Motor neuron (in vitro differentiated cells): ENCODE data around the gene CACYBP. TPM values are rescaled to one million over a fixed set of nuclear protein-coding genes. Genes with fewer than 3 reads are reported as not detected.

Experiments used
- ATAC-seq, 8 experiments: fragments of 200-7000 bp; cut with Tn5 transposase; replicated peaks in 6 of 8; 2 replicates each; pipeline ENCODE4 v1.8.0; 2021; ENCODE audit warnings: mild to moderate bottlenecking in 8 of 8, moderate library complexity in 8 of 8
- H3K27ac ChIP-seq, 2 donors: fragments of 250-450 bp; sonication (Bioruptor Pico); 2 replicates each; pipeline ENCODE4 v1.9.0; 2021; ENCODE audit warnings: antibody characterized with exemption in 2 of 2, mild to moderate bottlenecking in 2 of 2, moderate library complexity in 1 of 2
- H3K4me1 ChIP-seq, 2 donors: fragments of 250-450 bp; sonication (Bioruptor Pico); replicated peaks in 1 of 2; 2 replicates each; pipeline ENCODE4 v1.6.1; 2021; ENCODE audit warnings: antibody characterized with exemption in 2 of 2, mild to moderate bottlenecking in 2 of 2, moderate library complexity in 1 of 2
- H3K4me3 ChIP-seq, 5 donors: fragments of 250-450 bp; sonication (Bioruptor Pico); 2 replicates each; pipeline ENCODE4 v1.9.0; 2021; ENCODE audit warnings: antibody characterized with exemption in 5 of 5, mild to moderate bottlenecking in 5 of 5, moderate library complexity in 4 of 5
- WGBS, 10 experiments: fragments of 450-650 bp; shearing (Covaris generic); methylation state at CpG; one replicate each; pipeline ENCODE4 v1.0.0; 2022; 5-methylcytosine and 5-hydroxymethylcytosine counted together
- in situ Hi-C, 9 experiments: fragments of 400-800 bp; cut with MboI; loops; one replicate each; pipeline ENCODE4 v1.15.0; 2021; ENCODE audit warnings: low sequenced_read_pairs in 9 of 9, low pct_unique_long_range_greater_than_20kb in 2 of 9; ENCODE audit not compliant: unreplicated experiment in 9 of 9
- total RNA-seq, 8 experiments: library from RNA; unstranded; fragments of 300-600 nt; gene quantifications; 2 replicates each; pipeline versions ENCODE4 v1.2.3 to v1.2.4, GENCODE V29; 2022

The CACYBP gene
- total RNA-seq, 8 experiments from 2014 or later = 82.5 to 174 (median 128) TPM

DNA sequence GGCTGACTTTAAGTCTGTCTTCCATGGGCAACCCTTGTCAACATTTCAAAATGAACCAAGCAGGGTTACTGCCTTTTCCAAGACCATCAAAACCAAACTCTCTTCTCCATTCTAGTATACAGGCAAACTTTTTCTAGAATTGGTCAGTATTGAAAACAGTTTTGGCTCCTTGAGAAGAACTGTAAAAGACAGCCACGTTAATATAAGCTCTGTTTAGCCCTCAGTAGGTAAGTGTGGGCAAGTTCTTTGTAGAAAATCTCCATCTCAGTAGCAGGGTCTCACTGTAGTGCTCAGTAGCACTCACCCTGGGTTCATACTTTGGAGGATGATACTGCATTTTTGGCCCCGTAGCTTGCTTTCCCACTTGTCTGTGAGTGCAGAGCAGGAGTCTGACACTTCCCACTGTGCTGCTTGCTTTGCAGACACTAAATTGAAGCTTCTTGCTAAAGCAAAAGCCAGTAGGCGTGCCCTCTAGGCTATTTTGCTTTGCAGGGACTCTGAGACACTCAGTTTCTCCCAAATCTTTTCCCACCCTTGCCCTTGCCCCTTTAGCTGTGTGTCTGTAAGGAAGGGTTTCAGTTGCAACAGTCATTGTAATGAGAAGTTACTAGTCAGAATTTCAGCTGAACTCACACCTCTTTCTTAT, 34.3 kb upstream of the CACYBP start:
- in situ Hi-C loops = no loop called here
- no peak overlapping the region for H3K4me3 ChIP-seq
- peak in 4 of 8 experiments; percentile 9 to 22 (median 18) for ATAC-seq
- 8 to 86% (median 70%) methylated on average over 1 to 3 of the region's 3 CpGs; no CpG with 5 or more reads in 1 of the 10 experiments for WGBS, 10 experiments
- no peaks in the 10 kb centered on the region for H3K4me1 ChIP-seq
- H3K27ac ChIP-seq = no peak overlapping the region

DNA sequence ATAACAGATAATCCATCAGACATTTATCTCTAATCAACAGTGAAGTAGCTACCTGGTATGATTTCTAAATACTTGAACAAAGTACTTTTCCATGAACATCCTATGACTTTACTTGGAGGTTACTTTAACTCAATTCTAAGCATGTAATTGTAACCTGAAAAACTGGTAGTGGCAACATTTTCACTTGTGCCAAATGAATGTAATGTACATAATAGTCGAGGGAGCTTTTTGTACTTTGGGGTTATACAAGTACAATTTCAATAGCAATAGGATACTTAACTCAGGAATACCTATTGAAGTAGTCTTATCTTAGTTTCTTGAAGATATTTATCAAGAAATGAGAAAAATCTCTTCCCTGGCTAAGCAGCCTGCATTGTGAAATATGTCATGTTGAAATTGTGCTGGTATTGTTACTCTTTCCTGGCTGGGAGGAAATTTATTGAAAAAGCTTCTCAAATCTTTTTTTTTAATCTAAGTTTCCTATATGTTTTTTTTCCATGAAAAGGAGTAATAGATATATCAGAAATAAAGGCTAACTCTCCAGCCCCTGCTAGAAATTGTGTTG, 33.7 kb upstream of the CACYBP start:
- Histone ChIP-seq H3K4me3 (no peak overlapping the region), H3K4me1 (no peaks in the 10 kb centered on the region), H3K27ac (no peak overlapping the region)
- ATAC-seq = no peak
- in situ Hi-C loops = no loop called here
- WGBS, 10 experiments = 0 to 100% (median 90%) methylated on average over 1 of the region's 1 CpG; no CpG with 5 or more reads in 1 of the 10 experiments

DNA sequence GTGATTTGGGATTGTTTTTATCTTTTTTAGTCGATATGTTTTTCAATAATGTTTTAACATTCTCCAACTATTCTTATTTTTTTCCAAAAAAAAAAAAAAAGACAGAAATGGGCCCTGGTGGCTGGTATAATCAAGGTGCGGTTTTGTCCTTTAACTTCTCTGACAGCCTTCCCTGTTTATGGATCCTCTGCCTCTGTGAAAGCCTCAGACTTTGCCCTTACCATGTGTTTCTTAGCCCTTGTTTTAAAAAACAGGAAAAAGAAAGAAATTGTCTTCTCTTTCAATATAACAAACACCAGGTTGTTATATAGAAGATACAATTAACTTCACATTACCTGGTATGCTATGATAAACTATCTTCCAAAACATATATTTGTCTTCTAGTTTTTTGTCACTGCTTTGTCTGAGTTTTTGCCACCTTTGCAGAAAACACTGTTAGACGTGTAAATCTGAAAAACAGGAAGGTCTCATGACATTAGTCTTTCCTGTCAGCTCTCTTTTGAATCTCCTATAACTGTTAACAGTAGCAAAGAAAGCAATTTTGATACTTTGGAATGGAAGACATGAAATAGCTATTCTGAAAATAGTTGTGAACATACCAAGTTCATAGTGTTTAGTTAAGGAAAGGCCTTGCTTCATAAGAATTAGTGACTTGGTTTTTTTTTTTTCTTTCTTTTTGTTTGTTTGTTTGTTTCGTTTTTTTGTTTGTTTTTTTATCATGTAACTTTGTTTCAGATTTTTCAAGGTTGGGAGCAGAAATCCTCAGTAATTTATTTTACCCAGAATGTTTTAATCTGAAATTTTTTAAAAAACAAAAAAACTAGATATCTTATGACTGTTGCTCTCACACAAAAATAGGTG, 31.7 kb upstream of the CACYBP start:
- H3K4me1 ChIP-seq = no peaks in the 10 kb centered on the region
- ATAC-seq = no peak
- H3K27ac ChIP-seq = no peak overlapping the region
- in situ Hi-C loops = no loop called here
- no peak overlapping the region for H3K4me3 ChIP-seq
- WGBS, 10 experiments = 55 to 85% (median 73%) methylated on average over 3 to 4 of the region's 4 CpGs

DNA sequence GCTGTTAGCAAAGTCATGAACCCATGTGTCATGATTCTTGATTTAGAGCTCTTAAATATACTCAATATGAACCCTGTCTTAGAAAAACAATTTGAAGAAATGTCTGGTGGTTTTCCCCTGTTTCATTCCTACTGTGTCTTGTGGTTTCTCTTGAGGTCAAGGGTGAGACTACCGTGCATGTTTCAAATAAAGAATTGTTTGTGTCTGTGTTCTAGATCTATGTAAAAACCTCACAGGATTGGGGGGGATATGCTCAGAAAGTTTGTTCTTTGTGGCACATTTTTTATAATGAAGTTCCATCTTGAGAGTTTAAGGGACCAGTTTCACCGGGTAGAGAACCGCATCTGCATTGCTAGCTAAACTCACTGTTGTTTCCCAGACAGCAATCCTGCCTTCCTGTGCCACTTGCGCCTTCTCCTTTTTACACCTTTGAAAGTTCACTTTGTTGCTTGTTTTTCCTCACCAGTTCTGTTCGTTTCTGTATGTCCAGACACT, 30.9 kb upstream of the CACYBP start:
- 67 to 100% (median 80%) methylated on average over 2 to 5 of the region's 5 CpGs; no CpG with 5 or more reads in 1 of the 10 experiments for WGBS, 10 experiments
- Histone ChIP-seq H3K27ac (no peak overlapping the region), H3K4me3 (no peak overlapping the region), H3K4me1 (no peaks in the 10 kb centered on the region)
- no peak for ATAC-seq
- in situ Hi-C loops = no loop called here

DNA sequence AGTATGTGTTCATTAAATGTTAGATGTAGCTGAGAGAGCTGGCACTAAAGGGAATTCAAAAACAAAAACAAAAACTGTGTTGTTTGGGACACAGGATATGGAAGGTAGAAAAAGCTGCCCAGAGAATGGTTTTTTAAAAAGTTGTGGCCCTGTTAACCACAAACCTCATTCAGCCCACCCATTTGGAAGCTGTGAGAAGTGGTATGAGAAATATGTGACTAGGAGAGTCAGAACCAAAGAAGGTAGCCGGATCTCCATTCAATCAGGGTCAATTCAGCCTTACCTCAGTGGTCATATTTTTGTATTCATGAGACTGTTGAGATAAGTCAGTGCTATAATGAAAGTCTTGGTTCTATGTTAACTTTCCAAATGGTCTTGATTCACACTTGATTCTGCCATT, 29.8 kb upstream of the CACYBP start:
- in situ Hi-C loops = no loop called here
- WGBS, 10 experiments = 75 to 100% (median 100%) methylated on average over 1 of the region's 1 CpG; no CpG with 5 or more reads in 1 of the 10 experiments
- no peak overlapping the region for H3K27ac ChIP-seq

DNA sequence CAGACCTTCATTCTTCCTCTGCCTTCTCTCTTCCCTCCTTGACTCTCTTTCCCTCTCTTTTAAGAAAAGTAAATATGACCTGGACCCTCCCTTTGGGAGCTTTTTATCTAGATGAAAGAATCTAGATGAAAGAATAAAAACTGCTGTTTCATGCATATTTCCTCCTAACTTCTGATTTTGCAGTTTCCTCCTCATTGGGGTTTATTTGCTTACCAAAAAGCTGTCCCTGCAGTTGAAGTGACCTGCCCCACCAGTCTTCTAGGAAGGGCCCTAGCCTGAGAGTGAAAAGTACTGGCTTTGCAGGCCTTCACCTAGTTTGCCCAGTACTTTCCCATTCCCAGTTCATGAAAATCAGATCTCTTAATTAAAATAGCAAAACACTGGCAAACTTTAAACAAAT, 28.3 kb upstream of the CACYBP start:
- Histone ChIP-seq H3K27ac (no peak overlapping the region), H3K4me1 (no peaks in the 10 kb centered on the region), H3K4me3 (no peak overlapping the region)
- no peak for ATAC-seq
- in situ Hi-C loops = no loop called here

More for the DNA sequence above, 29.8 kb upstream of the CACYBP start:
- no peak for ATAC-seq
- Histone ChIP-seq H3K4me3 (no peak overlapping the region), H3K4me1 (no peaks in the 10 kb centered on the region)

DNA sequence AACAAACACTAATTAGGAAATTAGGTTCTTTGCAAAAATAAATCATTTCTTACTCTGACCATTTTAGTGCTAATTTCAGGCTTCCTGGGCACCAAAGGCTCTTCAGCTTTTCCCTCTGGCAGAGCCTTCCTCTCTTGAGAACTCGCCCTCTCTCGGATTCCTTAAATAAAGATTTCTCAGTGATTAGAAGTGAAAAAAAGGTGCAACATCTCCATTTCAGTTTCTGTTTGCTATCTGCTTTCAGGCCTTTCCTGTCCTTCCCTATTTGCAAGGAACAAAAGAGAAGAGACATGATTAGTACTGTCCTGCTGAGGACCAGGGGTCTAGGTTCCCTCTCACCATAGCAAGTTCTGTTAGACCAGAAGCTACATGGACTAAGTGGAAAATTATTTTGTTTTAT, 27.8 kb upstream of the CACYBP start:
- H3K27ac ChIP-seq = no peak overlapping the region
- ATAC-seq = no peak

DNA sequence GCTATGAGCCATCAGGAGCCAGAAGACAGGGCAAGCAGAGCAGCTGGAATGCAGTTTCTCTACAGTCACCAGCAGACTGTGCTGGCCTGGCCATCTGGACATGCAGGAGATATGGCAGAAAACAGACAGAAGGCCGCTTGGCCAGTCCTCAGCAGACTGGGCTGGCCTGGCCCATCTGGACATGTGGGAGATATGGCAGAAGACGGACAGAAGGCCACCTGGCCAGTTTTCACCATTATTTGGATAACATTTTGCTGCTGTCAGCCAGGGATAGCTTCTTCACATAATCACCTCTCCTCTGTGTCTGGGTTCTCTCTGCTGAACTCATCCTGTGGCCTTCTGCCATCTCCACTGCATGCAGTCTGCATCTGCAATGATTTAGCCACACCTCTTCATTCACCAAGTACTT, 25.0 kb upstream of the CACYBP start:
- WGBS, 10 experiments = 40 to 100% (median 93%) methylated on average over 1 to 2 of the region's 2 CpGs; no CpG with 5 or more reads in 4 of the 10 experiments

More for the DNA sequence above, 27.8 kb upstream of the CACYBP start:
- WGBS, 10 experiments = 75 to 100% (median 96%) methylated on average over 2 of the region's 2 CpGs; no CpG with 5 or more reads in 2 of the 10 experiments
- in situ Hi-C loops = no loop called here
- no peak overlapping the region for H3K4me3 ChIP-seq
- H3K4me1 ChIP-seq = no peaks in the 10 kb centered on the region

DNA sequence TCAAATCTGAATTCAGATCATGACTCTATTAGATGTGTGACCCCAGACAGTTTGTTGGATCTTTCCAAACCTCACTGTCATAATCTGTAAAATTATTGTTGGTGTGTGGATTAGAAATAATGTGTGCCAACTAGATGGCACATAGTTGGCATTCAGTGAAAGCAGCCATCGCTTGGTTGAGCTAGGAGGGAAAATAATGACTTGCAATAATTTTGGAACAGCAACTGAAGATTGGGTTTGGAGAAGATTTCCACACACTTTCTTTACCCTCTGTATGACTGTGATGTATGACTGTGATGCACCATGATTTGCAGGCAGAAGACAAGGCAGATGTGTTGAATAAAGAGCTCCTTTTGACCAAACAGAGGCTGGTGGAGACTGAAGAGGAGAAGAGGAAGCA, 24.0 kb upstream of the CACYBP start:
- ATAC-seq = no peak
- Histone ChIP-seq H3K4me3 (no peak overlapping the region), H3K4me1 (no peaks in the 10 kb centered on the region), H3K27ac (no peak overlapping the region)
- in situ Hi-C loops = loop anchor here (25.0 kb wide), 5 partner anchors 88 to 713 kb away; no protein-coding TSS in a partner anchor
- WGBS, 10 experiments = 94 to 100% (median 100%) methylated on average over 1 of the region's 1 CpG; no CpG with 5 or more reads in 4 of the 10 experiments

More for the DNA sequence above, 25.0 kb upstream of the CACYBP start:
- no peaks in the 10 kb centered on the region for H3K4me1 ChIP-seq
- no peak overlapping the region for H3K27ac ChIP-seq
- H3K4me3 ChIP-seq = no peak overlapping the region
- in situ Hi-C loops = loop anchor here (25.0 kb wide), 5 partner anchors 87 to 712 kb away; no protein-coding TSS in a partner anchor
- ATAC-seq = peak in 2 of 8 experiments; percentile 61 to 85

DNA sequence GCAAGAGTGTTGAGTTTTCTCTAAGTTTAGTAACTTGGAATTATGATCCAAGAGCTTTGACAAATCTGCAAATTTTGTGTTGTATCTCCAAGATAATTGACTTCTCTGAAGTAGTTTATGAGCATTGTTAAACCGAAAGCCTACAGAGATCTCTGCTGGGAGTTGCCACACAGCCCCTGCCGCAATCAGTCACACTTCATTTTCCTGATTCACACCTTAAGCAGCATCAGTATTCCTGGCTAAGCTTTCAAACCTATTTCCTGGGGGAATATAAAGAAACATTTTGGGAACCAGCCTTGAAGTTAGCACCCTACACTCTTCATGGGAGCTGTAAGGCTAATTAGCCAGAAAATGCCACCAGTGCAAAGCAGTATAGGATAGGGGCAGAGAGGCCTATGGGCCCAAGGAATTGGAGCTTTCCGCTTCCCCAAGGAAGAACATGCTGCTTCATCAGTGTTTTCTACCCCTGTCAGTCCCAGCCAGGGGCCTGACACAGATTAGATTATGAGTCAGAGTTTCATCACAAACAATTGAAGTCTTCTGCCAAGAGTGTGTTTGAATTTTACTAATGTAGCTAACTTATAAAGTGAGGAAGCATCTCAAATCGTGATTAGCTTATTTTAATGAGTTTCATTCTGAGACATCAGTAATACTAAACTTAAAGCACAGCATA, 23.2 kb upstream of the CACYBP start:
- ATAC-seq = peak in 2 of 8 experiments; percentile 51 to 84
- Histone ChIP-seq H3K4me3 (no peak overlapping the region), H3K4me1 (no peaks in the 10 kb centered on the region), H3K27ac (no peak overlapping the region)
- in situ Hi-C loops = loop anchor here (25.0 kb wide), 5 partner anchors 89 to 714 kb away; no protein-coding TSS in a partner anchor
- 33 to 100% (median 85%) methylated on average over 1 to 4 of the region's 4 CpGs; no CpG with 5 or more reads in 1 of the 10 experiments for WGBS, 10 experiments

DNA sequence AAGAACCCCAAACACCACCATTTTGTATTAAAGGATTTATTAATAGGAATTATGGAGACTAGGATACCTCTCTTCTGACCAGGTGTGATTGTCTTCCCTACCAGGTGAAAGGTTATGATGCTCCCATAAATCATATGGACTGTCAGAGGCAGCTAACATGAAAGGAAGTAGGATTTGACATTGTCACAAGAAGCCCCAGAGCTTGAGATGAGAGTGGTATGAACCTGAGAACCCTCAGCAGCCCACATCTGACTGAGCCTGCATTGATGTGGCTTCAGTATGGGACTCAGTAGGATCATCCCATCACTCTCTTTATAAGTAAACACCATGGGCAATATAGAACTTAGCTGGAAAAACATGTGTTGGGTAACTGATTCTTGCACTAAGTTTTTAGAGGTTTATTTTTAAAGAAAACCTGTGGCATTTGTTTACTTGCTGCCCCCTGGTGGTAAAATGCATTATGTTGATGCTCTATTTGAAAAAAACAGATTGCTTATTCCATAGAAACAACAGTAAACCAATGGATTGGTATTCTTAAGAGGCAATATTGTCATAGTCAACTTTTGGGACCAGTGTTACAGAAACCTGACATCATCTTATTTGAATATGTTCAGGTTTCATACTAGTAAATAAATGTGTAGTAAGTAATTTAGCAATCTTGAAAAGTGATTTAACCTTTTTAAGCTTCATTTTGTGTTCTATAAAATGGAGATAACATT, 16.6 kb upstream of the CACYBP start:
- in situ Hi-C loops = loop anchor here (10.0 to 25.0 kb wide), 6 partner anchors 96 to 721 kb away; no protein-coding TSS in a partner anchor
- Histone ChIP-seq H3K27ac (no peak overlapping the region), H3K4me3 (no peak overlapping the region), H3K4me1 (no peaks in the 10 kb centered on the region)
- ATAC-seq = no peak

DNA sequence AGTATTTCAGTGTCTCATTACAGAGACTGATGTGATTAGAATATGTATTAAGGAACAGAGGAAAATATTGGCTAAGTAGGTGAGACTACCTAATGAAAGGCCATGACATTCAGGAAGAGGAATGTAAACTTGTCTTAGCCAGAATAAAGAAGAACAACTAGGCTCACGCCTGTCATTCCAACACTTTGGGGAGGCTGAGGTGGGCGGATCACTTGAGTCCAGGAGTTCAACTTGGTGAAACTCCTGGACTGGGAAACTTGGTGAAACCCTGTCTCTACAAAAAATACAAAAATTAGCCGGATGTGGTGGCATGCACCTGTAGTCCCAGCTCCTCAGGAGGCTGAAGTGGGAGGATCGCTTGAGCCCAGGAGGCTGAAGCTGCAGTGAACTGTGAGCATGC, 14.8 kb upstream of the CACYBP start:
- no peak for ATAC-seq
- WGBS, 10 experiments = 79 to 100% (median 93%) methylated on average over 1 to 4 of the region's 4 CpGs
- Histone ChIP-seq H3K4me3 (no peak overlapping the region), H3K27ac (no peak overlapping the region), H3K4me1 (no peaks in the 10 kb centered on the region)
- in situ Hi-C loops = loop anchor here (10.0 to 25.0 kb wide), 6 partner anchors 98 to 723 kb away; no protein-coding TSS in a partner anchor
